Activated CD4-positive, CD25-positive, alpha-beta regulatory T cell (primary cell): ENCODE results near the gene VMP1.
"Not testable (repeated sequence)": the region's sequence is repeated elsewhere in the genome, so short reads cannot be mapped to it uniquely, and the experiment has no call there.

ENCODE experiments used
- DNase-seq, 4 experiments: peaks; one replicate each; lab custom pipeline; 2025; lab: John Stamatoyannopoulos, UW

The VMP1 gene

DNA sequence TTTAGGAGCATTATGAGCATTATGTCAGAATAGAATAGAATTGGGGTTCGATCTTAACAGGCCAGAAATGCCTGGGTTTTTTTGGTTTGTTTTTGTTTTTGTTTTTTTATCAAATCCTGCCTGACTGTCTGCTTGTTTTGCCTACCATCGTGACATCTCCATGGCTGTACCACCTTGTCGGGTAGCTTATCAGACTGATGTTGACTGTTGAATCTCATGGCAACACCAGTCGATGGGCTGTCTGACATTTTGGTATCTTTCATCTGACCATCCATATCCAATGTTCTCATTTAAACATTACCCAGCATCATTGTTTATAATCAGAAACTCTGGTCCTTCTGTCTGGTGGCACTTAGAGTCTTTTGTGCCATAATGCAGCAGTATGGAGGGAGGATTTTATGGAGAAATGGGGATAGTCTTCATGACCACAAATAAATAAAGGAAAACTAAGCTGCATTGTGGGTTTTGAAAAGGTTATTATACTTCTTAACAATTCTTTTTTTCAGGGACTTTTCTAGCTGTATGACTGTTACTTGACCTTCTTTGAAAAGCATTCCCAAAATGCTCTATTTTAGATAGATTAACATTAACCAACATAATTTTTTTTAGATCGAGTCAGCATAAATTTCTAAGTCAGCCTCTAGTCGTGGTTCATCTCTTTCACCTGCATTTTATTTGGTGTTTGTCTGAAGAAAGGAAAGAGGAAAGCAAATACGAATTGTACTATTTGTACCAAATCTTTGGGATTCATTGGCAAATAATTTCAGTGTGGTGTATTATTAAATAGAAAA lies 133.8 kb downstream of the VMP1 start:
- DNase-seq: not testable (repeated sequence)

DNA sequence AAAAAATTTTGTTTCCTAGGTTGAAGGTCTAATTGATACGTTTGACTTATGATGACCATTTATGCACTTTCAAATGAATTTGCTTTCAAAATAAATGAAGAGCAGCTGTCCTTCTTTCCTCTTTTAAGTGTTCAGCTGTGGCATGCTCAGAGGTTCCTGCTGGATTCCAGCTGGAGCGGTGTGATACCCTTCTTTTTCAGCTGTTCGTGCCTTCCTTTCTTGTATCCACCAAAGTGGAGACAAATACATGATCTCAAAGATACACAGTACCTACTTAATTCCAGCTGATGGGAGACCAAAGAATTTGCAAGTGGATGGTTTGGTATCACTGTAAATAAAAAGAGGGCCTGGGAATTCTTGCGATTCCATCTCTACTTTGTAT lies 134.4 kb downstream of the VMP1 start:
- DNase-seq: not testable (repeated sequence)

DNA sequence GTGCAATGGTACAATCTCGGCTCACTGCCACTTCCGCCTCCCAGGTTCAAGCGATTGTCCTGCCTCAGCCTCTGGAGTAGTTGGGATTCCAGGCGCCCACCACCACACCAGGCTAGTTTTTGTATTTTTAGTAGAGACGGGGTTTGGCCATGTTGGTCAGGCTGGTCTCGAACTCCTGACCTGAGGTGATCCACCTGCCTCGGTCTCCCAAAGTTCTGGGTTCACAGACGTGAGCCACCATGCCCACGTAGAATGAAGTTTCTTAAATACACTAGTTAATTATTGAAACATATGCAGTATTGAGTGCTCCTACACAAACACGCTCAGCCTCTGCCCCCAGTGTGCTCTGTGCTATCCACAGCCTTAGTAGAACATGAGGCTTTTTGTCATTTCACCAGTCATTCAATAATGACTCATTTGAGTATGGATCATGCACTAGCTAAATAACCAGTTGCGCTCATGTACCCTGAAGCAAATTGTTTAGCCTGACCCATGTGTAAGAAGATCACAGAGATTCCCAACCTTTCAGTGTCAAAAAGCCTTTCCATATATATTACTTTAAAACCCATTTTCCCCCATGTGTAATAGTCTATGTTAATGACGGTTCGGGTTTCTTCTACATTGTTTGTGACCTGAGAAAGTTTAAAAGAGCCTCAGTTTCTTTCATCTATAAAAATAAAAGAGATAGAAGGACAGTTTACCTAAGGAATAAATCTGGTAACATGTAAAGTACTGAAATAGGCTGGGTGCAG lies 135.6 kb downstream of the VMP1 start:
- peak in 2 of 4 experiments; percentile 39 to 50 for DNase-seq

DNA sequence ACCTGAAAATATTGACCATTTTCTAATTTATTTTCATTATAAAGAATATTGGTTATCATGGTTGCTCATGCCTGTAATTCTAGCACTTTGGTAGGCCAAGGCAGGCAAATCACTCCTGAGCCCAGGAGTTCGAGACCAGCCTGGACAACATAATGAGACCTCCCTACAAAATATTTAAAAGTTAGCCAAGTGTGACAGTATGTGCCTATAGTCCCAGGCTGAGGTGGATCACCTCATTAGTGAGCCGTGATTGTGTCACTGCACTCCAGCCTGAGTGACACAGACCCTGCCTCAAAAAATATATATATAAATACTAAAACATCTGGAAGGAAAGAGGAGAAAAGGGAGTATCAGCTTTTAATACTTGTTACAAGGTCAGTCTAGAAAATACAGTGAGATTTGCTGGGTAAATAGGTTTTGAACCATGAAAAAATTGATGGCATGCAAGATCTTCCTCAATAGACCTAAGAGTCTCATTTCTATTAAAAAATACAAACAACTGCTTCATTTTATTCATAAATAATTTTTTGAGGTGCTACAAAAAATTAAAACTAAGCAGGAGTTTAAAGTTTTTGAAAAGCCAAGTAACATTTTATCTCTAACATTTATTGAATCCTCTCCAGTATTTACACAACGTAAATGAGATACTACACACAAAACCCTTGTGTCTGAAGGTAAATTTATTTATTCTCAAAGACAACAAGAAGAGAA lies 137.6 kb downstream of the VMP1 start:
- no peak for DNase-seq

DNA sequence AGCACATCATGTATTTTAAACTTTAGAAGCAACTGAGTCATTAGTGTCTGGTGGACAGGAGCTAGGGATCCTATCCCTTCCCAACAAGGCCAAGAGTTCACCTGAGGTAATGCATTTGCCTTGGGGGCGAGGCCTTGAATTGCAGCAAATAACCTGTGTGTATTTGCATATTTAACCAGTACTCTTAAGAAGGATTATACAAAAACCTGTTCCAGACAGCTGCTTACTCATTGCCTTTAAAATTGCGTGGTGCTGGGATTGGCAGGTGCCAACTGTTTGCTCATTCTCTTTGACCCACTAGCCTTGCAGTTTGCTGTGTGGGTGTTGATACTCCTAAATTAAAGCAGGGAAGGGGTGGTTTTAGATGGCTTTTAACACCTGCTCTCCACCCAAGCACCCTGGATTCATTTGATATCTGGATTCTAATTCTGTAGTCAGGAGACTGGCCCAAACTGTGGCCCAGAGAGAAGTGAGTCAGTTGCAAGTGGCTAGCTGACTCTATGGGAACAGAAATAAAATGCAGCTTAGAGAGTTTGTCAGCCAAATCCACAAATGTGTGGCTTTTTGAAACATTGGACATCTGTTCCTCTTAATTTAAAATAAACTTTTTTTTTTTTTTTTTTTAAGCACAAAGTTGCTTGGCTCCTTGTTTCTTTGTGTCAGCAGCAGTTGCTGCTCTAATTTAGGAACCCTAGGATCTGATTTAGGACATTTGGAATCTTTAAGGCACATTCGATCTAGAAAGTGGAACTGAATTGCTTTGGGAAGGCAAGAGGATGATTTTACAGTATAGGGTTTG lies 138.3 kb downstream of the VMP1 start:
- no peak for DNase-seq

DNA sequence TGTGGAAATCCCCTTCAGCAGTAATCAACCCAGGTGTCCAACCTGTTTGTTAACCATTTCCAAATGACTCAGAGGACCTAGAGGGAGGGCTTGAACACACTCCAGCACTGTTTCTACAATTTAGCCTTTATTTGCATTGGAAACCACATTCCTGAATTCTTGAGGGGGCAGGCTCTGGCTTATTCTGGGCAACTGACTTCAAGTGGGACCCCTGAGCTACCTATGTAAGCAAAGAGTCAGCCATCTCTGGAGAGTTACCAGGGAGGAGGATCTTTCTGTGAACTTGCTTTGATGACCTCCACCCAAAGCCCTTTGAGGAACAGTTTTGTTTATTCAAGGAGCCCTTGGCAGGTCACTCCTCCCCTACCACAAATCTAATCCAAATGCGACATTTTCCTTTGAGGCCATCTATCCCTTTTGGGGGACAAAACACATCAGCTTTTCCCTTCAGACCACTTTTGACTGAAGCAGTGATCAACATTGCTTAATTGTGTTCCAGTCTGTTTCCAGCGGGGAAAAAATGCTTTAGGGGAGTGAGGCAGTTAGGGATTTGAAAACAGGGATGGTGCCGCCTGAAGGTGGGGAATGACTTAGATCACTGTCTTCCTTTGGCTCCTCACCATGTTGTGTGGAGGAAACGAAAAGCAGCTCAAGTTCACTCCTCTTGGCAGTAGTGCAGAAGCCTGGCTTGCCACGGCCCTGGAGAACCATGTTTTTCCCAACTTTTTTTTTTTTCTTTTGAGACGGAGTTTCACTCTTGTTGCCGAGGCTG lies 139.1 kb downstream of the VMP1 start:
- DNase-seq: no peak

DNA sequence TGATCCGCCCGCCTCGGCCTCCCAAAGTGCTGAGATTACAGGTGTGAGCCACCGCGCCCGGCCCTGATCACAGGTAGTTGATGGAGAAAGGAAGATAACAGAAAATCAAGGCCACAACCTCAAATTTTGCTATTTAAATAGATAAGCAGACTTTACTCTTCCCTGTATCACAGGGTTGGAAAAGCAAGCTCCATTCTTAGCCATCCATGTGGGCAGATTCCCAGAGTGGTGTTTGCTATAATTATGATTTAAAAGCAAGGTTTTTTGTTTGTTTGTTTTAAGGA lies 140.9 kb downstream of the VMP1 start:
- no peak for DNase-seq

DNA sequence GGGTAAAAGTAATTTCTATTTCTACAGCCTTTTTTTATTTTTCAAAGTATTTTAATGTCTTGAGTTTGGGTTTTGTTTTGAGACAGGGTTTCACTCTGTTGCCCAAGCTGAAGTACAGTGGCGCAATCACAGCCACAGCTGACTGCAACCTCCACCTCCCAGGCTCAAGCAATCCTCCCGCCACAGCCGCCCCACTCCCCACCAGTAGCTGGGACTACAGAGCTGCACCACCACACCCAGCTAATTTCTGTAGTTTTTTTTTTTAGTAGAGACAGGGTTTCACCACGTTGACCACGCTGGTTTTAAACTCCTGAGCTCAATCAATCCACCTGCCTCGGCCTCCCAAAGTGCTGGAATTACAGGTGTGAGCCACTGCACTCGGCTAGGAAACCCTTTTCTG lies 141.3 kb downstream of the VMP1 start:
- DNase-seq: no peak

DNA sequence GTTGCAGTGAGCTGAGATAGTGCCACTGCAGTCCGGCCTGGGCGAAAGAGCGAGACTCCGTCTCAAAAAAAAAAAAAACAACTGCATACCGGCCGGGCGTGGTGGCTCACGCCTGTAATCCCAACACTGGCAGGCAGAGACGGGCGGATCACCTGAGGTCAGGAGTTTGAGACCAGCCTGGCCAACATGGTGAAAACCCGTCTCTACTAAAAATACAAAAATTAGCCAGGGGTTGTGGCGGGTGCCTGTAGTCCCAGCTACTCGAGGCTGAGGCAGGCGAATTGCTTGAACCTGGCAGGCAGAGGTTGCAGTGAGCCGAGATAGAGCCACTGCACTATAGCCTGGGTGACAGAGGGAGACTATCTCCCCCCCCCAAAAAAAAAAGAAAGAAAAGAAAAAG lies 142.9 kb downstream of the VMP1 start:
- not testable (repeated sequence) for DNase-seq

DNA sequence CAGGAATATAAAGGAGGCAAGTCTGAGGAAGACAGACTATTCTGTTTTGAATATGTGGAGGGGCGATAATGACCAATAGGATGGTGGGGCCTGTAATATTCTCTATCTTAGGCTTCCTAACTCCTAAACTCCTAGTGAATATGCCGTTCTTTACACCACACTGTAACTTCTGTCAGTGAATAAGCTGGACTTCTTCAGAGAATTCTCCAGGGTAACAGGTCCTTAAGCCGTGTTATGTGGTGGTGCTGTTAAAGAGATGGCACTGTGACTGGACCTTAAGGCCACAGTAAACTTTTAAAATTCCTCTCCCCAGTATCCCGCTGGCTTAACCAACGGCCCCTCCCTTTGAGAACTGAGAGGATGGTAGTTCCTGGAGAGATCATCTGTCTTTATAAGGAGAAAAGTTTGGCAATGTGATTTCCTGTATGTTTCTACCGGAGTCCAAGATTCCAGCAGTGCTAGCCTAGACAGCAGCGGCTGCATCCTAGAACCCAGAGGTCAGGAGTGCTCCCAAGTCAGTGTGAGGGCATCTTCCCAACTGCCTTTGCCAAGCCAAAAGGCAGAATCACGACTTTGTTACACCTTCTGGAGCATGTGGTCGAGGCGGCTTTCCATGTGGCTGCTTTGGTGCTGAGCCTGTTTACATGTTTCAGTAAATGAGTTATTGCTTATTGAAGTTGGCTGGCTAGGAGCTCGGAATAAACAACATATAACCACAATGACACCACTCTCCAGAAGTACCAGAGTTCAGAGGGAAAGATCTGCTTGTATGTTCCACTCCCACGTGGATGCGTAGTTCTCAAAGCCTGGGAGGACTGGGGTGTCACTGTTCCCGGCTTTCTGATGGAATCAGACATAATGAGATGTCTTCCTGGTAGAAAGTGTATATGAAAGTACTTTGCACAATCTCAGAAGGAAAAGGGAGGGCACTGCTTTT lies 144.3 kb downstream of the VMP1 start:
- no peak for DNase-seq

DNA sequence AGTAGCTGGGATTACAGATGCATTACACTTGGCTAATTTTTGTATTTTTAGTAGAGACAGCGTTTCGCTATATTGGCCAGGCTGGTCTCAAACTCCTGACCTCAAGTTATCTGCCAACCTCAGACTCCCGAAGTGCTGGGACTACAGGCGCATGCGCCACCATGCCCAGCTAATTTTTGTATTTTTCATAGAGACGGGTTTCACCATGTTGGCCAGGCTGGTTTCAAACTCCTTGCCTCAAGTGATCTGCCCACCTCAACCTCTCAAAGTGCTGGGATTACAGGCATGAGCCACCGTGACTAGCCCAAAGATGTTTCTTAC lies 145.4 kb downstream of the VMP1 start:
- DNase-seq: not testable (repeated sequence)

DNA sequence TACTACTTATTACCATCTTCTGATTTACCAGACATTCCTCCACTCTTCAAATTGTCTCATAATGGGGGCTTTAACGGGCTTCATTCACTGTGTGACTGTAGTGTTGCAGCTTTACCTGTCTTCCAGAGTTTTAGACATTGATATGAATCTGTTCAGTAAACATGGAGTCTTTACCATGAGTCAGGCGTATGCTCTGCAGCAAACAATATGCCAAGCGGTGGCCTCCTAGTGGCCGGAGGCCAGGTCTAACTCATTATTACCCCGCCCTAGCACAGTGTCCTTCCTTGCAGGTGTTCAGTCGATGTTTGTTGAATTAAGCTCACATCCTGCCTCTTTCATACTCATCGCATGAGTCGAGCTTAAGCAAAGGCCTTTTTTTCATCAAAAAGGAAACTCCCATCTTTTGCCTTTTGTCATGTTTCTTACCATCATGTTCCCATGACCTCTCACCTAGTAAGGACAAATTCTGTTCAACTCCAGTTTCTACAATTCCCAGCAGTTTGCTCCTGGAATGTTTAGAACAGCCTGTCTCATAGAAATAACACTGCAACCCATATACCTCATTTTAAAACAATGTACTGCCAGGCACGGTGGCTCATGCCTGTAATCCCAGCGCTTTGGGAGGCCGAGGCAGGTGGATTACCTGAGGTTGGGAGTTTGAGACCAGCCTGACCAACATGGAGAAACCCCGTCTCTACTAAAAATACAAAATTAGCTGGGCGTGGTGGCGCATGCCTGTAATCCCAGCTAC lies 145.9 kb downstream of the VMP1 start:
- peak; percentile 19 to 66 (median 56) for DNase-seq

DNA sequence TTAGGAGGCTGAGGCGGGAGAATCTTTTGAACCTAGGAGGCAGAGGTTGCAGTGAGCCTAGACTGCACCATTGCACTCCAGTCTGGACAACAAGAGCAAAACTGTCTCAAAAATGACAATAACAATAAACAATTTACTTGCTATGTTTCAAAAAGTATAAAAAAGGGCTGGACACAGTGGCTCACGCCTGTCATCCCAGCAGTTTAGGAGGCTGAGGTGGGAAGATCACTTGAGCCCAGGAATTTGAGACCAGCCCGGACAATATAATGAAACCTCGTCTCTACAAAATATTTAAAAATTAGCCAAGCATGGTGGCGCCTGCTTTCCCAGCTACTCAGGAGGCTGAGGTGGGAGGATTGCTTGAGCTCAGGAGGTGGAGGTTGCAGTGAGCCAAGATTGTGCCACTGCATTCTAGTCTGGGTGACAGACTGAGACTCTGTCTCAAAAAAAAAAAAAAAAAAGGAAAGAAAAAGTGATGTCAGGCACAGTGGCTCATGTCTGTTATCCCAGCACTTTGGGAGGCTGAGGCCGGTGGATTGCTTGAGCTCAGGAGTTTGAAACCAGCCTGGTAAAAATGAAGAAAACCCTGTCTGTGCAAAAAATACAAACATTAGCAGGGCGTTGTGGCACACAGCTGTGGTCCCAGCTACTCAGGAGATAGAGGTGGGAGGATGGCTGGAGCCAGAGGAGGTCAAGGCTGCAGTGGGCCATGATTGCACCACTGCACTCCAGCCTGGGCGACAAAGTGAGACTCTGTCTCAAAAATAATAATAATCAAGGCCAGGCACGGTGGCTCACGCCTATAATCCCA lies 146.7 kb downstream of the VMP1 start:
- DNase-seq: not testable (repeated sequence)

DNA sequence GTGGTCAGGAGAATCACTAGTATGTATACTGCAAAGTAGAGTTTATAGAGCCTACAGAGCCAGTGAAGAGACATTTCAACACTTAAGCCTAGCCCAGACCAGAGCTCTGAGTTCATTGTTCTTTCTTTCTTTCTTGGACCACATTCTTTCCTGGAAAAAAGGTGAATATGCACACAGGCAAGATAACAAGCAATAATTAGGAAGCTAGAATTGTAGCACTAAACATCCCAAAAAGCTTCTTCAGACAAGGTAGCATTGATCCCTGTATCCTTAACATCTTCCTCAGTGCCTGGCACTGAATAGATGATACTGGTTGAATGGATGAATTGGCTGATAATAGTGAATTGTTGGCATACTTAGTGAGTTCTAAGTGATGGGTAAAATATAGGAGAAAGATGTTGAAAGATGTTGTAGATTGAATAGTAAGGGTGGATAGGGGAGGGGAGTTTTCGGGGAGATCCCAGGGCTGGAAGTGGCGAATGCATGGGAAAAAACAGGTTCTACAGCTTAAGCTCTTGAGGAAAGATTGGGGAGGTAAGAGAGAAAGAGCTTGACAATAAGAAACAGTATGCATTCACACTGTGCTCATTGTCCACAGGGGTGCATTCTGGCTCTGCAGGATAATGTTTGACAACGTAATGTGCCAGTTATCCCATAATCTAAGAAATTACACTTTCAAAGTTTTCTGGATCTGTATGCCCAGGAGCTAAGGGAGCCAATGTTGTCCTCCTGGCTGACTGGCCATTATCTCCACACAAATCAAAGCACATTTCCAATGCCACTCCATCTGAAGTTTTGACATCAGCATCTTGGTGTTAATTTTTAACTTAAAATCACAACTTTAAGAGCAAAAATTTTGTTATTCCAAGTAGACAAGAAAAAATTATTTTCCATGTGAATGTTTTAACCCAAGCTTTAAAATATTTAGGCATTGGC lies 149.7 kb downstream of the VMP1 start:
- no peak for DNase-seq

DNA sequence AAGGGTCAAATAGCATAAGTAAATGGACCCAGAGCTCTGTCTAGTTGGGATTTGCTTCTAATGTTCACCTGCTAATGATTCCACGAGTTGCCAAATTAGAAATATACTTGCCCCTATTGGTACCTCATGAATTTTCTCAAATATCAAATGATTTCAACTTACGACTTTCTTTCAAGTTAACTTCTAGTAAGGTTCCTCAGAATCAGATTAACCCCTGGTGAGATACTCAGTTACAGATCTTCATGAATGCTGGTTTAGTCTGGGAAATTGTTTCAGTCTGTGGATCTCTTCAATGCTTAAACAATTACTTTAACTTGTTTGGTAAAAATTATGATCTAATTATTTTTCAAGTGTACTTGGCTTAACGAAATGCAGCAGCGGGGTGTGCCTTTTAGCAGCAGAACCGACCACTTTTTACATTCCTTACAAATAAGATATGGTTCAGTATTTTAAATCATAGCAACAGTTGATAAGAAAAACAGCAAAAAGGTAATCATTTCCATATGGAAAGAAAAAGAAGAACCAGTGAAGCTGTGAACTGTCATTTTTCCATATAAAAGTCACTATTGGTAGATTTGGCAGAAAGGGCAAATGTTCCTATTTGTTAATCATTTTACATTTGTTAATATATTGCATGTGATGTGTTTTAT lies 150.8 kb downstream of the VMP1 start:
- DNase-seq: no peak

DNA sequence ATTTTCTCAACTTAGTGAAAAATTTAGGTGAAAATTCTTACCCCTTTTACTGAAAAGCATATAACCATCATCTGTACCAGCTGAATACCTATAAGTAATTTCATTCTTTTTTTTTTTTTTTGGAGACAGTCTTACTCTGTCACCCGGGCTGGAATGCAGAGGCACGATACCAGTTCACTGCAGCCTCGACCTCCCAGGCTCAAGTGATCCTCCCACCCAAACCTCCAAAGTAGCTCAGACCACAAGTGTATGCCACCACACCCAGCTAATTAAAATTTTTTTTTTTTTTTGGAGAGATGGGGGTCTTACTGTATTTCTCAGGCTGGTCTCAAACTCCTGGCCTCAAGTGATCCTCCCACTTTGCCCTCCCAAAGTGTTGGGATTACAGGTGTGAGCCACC lies 151.5 kb downstream of the VMP1 start:
- DNase-seq: no peak

DNA sequence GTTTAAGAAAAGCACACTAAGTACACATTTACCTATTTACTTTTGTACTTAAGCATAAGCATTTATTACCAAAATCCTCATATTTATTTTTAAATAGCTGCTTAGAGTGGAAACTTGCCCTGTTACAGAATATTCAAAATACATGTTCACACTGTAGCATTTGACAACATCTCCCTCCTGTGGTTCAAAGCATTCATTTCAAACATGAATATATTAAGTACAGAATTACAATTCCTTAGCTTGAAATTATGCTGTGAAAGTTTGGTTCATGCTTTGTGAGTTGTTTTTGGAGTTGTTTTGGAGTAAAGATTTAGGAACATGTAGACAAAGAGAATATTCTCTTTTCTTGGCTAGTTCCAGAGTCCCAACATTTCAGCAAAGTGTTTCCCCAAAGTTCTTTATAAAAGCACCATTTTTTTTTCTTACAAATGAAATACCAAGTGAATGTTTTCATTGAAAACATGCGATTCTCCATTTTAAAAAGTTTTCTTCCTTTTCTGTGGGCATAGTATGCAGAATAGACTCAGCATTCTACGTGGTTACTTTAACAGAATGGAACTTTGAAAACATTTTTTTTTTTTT lies 152.1 kb downstream of the VMP1 start:
- no peak for DNase-seq
